GM10847 (cell line): ENCODE measurements around the gene GABRA4.

ENCODE experiments used
- POLR2A ChIP-seq: IDR thresholded peaks from 2 replicates; pipeline ENCODE4 v1.6.1; 2011; ENCODE audit not compliant: insufficient read length; ENCODE audit errors: extremely low read depth

The GABRA4 gene

GRCh38 chr4:46953564-46953963 is 39.8 kb downstream of the GABRA4 start:
- TF ChIP-seq POLR2A, result no peak

GRCh38 chr4:46952451-46952850 is 40.9 kb downstream of the GABRA4 start:
- TF ChIP-seq POLR2A, result no peak

- TF ChIP-seq POLR2A, result no peak
Observed at GRCh38 chr4:46950826-46951225, 42.6 kb downstream of the GABRA4 start.

- TF ChIP-seq POLR2A, result no peak
Observed at GRCh38 chr4:46949822-46950221, 43.6 kb downstream of the GABRA4 start.

- TF ChIP-seq POLR2A, result no peak
Observed at GRCh38 chr4:46947541-46947940, 45.8 kb downstream of the GABRA4 start.

GRCh38 chr4:46946919-46947536 is 46.4 kb downstream of the GABRA4 start:
- no peak for TF ChIP-seq POLR2A

GRCh38 chr4:46945062-46945461 is 48.3 kb downstream of the GABRA4 start:
- TF ChIP-seq POLR2A, result no peak

GRCh38 chr4:46944345-46944744 is 49.0 kb downstream of the GABRA4 start:
- TF ChIP-seq POLR2A, result no peak

- no peak for TF ChIP-seq POLR2A
Observed at GRCh38 chr4:46937493-46937892, 55.9 kb downstream of the GABRA4 start.

- no peak for TF ChIP-seq POLR2A
Observed at GRCh38 chr4:46934726-46935125, 58.7 kb downstream of the GABRA4 start.

GRCh38 chr4:46933686-46934085 is 59.7 kb downstream of the GABRA4 start:
- no peak for TF ChIP-seq POLR2A

GRCh38 chr4:46931981-46932380 is 61.4 kb downstream of the GABRA4 start:
- no peak for TF ChIP-seq POLR2A

- no peak for TF ChIP-seq POLR2A
Observed at GRCh38 chr4:46930891-46931290, 62.5 kb downstream of the GABRA4 start.

- no peak for TF ChIP-seq POLR2A
Observed at GRCh38 chr4:46927201-46927600, 66.2 kb downstream of the GABRA4 start.

- TF ChIP-seq POLR2A, result no peak
Observed at GRCh38 chr4:46924789-46925529, 68.4 kb downstream of the GABRA4 start.

GRCh38 chr4:46922205-46922604 is 71.2 kb downstream of the GABRA4 start:
- no peak for TF ChIP-seq POLR2A

- TF ChIP-seq POLR2A, result no peak
Observed at GRCh38 chr4:46909078-46909477, 84.3 kb downstream of the GABRA4 start, which contains the start of gene COX7B2. Gene COX7B2 (minus strand): TSS chr4:46909245. CDS start chr4:46735192, 174,053 bp downstream.
